Neural cell (in vitro differentiated cells): Measurements from ENCODE around the gene AFF3.

ENCODE experiments used
- SMC3 ChIP-seq: fragments of 450-650 bp; conservative IDR thresholded peaks from 2 replicates; pipeline ENCODE4 v1.6.1; 2014; ENCODE audit warnings: antibody characterized with exemption, mild to moderate bottlenecking, moderate library complexity; ENCODE audit not compliant: poor library complexity
- TAF1 ChIP-seq: IDR thresholded peaks from 2 replicates; pipeline ENCODE4 v1.6.1; 2012; ENCODE audit warnings: low read depth
- TF ChIP-seq, protein P1 (sequence below): fragments of 450-650 bp; IDR thresholded peaks from 2 replicates; pipeline ENCODE4 v1.5.1; 2014; ENCODE audit warnings: antibody characterized with exemption, mild to moderate bottlenecking, moderate library complexity; ENCODE audit not compliant: poor library complexity, severe bottlenecking

DNA sequence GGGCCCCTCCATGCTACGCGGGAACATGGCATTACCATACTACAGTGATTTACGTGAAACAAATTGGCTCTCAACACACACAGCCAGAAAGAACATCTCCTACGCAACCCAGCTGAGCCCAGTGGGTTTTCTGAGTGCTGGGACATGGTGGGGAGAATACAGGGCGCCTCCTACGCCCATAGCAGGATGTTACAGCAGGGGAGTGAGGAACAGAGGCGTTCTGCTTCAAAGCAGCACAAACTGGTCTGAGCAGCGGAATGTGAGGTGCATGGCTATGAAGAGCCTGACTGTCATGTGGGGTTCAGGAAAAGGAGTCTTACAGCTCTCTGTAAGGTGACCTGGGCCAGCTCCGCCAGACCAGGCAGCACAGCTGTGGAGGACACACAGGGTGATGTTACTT is 543.9 kb downstream of the AFF3 start:
- TF ChIP-seq TAF1 (no peak), SMC3 (no peak)
- TF ChIP-seq, protein P1, sequence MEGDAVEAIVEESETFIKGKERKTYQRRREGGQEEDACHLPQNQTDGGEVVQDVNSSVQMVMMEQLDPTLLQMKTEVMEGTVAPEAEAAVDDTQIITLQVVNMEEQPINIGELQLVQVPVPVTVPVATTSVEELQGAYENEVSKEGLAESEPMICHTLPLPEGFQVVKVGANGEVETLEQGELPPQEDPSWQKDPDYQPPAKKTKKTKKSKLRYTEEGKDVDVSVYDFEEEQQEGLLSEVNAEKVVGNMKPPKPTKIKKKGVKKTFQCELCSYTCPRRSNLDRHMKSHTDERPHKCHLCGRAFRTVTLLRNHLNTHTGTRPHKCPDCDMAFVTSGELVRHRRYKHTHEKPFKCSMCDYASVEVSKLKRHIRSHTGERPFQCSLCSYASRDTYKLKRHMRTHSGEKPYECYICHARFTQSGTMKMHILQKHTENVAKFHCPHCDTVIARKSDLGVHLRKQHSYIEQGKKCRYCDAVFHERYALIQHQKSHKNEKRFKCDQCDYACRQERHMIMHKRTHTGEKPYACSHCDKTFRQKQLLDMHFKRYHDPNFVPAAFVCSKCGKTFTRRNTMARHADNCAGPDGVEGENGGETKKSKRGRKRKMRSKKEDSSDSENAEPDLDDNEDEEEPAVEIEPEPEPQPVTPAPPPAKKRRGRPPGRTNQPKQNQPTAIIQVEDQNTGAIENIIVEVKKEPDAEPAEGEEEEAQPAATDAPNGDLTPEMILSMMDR, result no peak
